ENCODE measurements around the gene SMIM38. TPM values are rescaled to one million over a fixed set of nuclear protein-coding genes. Genes with fewer than 3 reads are reported as not detected.

The SMIM38 gene
- total RNA-seq, 1 donor from 2014 or later: 0.65 TPM

GRCh38 chr11:69186316-69187260 lies 30.9 kb downstream of the SMIM38 start:
- Mint-ChIP-seq H3K9me3 (ENCODE audit: low read depth) (peaks cover 7% of the 10 kb centered on the region), H3K36me3 (ENCODE audit: insufficient read depth) (no peaks in the 10 kb centered on the region), H3K4me3 (ENCODE audit: low read depth) (no peak overlapping the region), H3K27me3 (peaks cover 3% of the 10 kb centered on the region), H3K4me1 (ENCODE audit: low read depth) (peaks cover 6% of the 10 kb centered on the region), H3K27ac (no peak overlapping the region)
- no peak for TF ChIP-seq CTCF (IDR thresholded peaks at IDR 0.05; ENCODE audit: unreplicated experiment)
- no peak for DNase-seq (ENCODE audit: low spot score, unreplicated experiment)

- peaks cover 7% of the 10 kb centered on the region for H3K9me3 Mint-ChIP-seq (ENCODE audit: low read depth)
- H3K27ac Mint-ChIP-seq: no peak overlapping the region
- no peaks in the 10 kb centered on the region for H3K36me3 Mint-ChIP-seq (ENCODE audit: insufficient read depth)
- no peak overlapping the region for H3K4me3 Mint-ChIP-seq (ENCODE audit: low read depth)
- no peak for TF ChIP-seq CTCF (IDR thresholded peaks at IDR 0.05; ENCODE audit: unreplicated experiment)
- peaks cover 3% of the 10 kb centered on the region for H3K27me3 Mint-ChIP-seq
- DNase-seq (ENCODE audit: low spot score, unreplicated experiment): no peak
- H3K4me1 Mint-ChIP-seq (ENCODE audit: low read depth): peaks cover 10% of the 10 kb centered on the region
These were observed 31.9 kb downstream of the SMIM38 start for GRCh38 chr11:69187540-69188065.

GRCh38 chr11:69189059-69189458 lies 33.3 kb downstream of the SMIM38 start:
- DNase-seq (ENCODE audit: low spot score, unreplicated experiment): no peak
- Mint-ChIP-seq H3K4me3 (ENCODE audit: low read depth) (no peak overlapping the region), H3K36me3 (ENCODE audit: insufficient read depth) (no peaks in the 10 kb centered on the region), H3K9me3 (ENCODE audit: low read depth) (peaks cover 7% of the 10 kb centered on the region), H3K4me1 (ENCODE audit: low read depth) (peaks cover 9% of the 10 kb centered on the region), H3K27me3 (no peaks in the 10 kb centered on the region), H3K27ac (no peak overlapping the region)
- no peak for TF ChIP-seq CTCF (IDR thresholded peaks at IDR 0.05; ENCODE audit: unreplicated experiment)

GRCh38 chr11:69190796-69191536 lies 35.2 kb downstream of the SMIM38 start:
- Mint-ChIP-seq H3K27ac (no peak overlapping the region), H3K36me3 (ENCODE audit: insufficient read depth) (no peaks in the 10 kb centered on the region), H3K9me3 (ENCODE audit: low read depth) (peaks cover 17% of the 10 kb centered on the region), H3K27me3 (peaks cover 2% of the 10 kb centered on the region), H3K4me1 (ENCODE audit: low read depth) (peaks cover 9% of the 10 kb centered on the region), H3K4me3 (ENCODE audit: low read depth) (no peak overlapping the region)
- no peak for DNase-seq (ENCODE audit: low spot score, unreplicated experiment)
- TF ChIP-seq CTCF (IDR thresholded peaks at IDR 0.05; ENCODE audit: unreplicated experiment): no peak

- H3K27ac Mint-ChIP-seq: no peak overlapping the region
- H3K27me3 Mint-ChIP-seq: peaks cover 2% of the 10 kb centered on the region
- no peak for DNase-seq (ENCODE audit: low spot score, unreplicated experiment)
- no peak overlapping the region for H3K4me3 Mint-ChIP-seq (ENCODE audit: low read depth)
- peaks cover 17% of the 10 kb centered on the region for H3K9me3 Mint-ChIP-seq (ENCODE audit: low read depth)
- no peaks in the 10 kb centered on the region for H3K36me3 Mint-ChIP-seq (ENCODE audit: insufficient read depth)
- H3K4me1 Mint-ChIP-seq (ENCODE audit: low read depth): peaks cover 9% of the 10 kb centered on the region
- TF ChIP-seq CTCF (IDR thresholded peaks at IDR 0.05; ENCODE audit: unreplicated experiment): no peak
These were observed 36.6 kb downstream of the SMIM38 start for GRCh38 chr11:69192301-69192721.

Data from progenitor cell of endocrine pancreas (in vitro differentiated cells).